Adipocyte (in vitro differentiated cells): ENCODE results near the gene WRAP73.

Experiments used
- DNase-seq: peaks from one replicate; pipeline ENCODE4 v3.0.0-alpha.2; 2015; ENCODE audit warnings: low read depth
- H3K27me3 ChIP-seq: replicated peaks from 2 replicates; pipeline ENCODE4 v1.7.0; 2013; ENCODE audit warnings: mild to moderate bottlenecking, low read length, moderate library complexity; ENCODE audit not compliant: control insufficient read depth, insufficient read depth
- H3K36me3 ChIP-seq: 2 replicates; pipeline ENCODE4 v1.7.0; 2013; ENCODE audit warnings: low read length, mild to moderate bottlenecking, moderate library complexity; ENCODE audit not compliant: control insufficient read depth, insufficient read depth, severe bottlenecking
- H3K4me1 ChIP-seq: 2 replicates; pipeline ENCODE4 v1.7.0; 2013; ENCODE audit warnings: mild to moderate bottlenecking, low read length, moderate library complexity; ENCODE audit not compliant: control insufficient read depth, insufficient read depth
- H3K4me3 ChIP-seq: 2 replicates; pipeline ENCODE4 v1.7.0; 2013; ENCODE audit warnings: mild to moderate bottlenecking, low read length, moderate library complexity
- H3K9ac ChIP-seq: 2 replicates; pipeline ENCODE4 v1.7.0; 2013; ENCODE audit warnings: mild to moderate bottlenecking, low read length, moderate library complexity
- H3K9me3 ChIP-seq: 2 replicates; pipeline ENCODE4 v1.7.0; 2013; ENCODE audit warnings: mild to moderate bottlenecking, low read length, moderate library complexity; ENCODE audit not compliant: control insufficient read depth

The WRAP73 gene

GRCh38 chr1:3603571-3604467, 46.1 kb downstream of the WRAP73 start:
- H3K9ac ChIP-seq = no peak overlapping the region
- H3K9me3 ChIP-seq = no peaks in the 10 kb centered on the region
- no peak for DNase-seq
- H3K4me3 ChIP-seq = no peak overlapping the region
- H3K36me3 ChIP-seq = no peaks in the 10 kb centered on the region
- peaks cover 65% of the 10 kb centered on the region for H3K27me3 ChIP-seq
- H3K4me1 ChIP-seq = no peaks in the 10 kb centered on the region

DNA sequence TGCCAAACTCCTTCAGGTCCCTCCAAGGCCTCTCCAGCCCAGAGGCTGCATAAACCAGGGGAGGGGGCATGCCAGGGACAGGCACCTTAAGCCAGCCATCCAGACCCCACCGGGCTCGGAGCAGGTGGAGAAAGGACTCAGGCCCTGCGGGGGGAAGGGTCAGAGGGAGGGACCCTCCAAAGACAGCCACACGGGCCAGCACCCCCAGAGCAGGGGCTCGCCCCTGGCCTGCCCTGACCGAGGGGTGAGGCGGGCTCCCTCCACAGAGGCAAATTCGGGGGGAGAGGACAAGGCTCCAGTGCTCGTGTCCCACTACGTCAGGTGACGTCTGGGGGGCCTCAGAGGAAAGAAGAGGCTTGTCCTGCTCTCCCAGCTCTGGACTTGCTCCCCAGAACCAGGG, 46.7 kb downstream of the WRAP73 start:
- H3K4me1 ChIP-seq = peaks cover 3% of the 10 kb centered on the region
- no peak overlapping the region for H3K9ac ChIP-seq
- H3K4me3 ChIP-seq = no peak overlapping the region
- H3K9me3 ChIP-seq = no peaks in the 10 kb centered on the region
- no peaks in the 10 kb centered on the region for H3K36me3 ChIP-seq
- H3K27me3 ChIP-seq = peaks cover 58% of the 10 kb centered on the region
- DNase-seq = no peak

DNA sequence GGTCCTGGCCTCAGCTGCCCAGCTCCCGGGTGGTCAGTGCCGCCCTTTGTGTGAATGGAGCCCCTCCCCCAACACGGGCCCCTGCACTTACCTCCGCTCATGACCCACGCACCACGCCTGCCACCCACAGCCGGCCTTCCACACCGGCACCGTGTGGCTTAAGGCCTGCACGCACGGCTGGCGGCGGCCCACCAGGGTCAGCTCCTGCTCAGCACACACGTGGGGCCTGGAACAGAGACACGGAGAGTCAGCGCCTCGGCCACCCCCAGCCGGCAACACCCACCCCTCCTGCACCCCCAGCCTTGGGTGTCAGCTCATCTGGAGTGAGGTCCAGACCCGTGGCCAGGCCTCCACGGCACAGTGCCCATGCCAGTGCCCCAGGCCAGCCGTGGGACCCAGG, 47.5 kb downstream of the WRAP73 start:
- no peak for DNase-seq

DNA sequence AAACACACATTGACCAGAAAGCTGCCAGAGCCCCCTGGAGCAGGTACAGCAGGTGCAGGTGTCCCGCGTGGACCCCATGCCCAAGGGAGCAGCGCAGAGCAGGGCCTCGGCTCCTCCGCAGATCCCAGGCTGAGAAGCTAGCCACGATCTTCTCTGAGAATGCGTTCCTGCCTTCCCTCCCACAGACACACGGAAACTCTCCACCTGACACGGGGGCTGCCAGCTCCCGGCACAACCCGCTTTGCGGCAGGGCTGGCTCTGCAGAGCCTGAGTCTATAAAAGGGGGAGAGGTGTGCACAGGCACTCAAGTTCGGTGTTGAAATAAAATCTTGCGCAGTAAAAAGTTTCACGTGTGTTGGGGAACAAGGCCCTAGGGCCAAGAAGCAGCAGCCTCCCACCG, 48.2 kb downstream of the WRAP73 start:
- Histone ChIP-seq H3K4me1 (peaks cover 5% of the 10 kb centered on the region), H3K27me3 (peaks cover 62% of the 10 kb centered on the region), H3K4me3 (no peak overlapping the region), H3K36me3 (no peaks in the 10 kb centered on the region), H3K9ac (no peak overlapping the region), H3K9me3 (no peaks in the 10 kb centered on the region)
- no peak for DNase-seq

More for the DNA sequence above, 47.5 kb downstream of the WRAP73 start:
- Histone ChIP-seq H3K4me1 (peaks cover 5% of the 10 kb centered on the region), H3K27me3 (peaks cover 57% of the 10 kb centered on the region), H3K4me3 (no peak overlapping the region), H3K36me3 (no peaks in the 10 kb centered on the region), H3K9ac (no peak overlapping the region), H3K9me3 (no peaks in the 10 kb centered on the region)

DNA sequence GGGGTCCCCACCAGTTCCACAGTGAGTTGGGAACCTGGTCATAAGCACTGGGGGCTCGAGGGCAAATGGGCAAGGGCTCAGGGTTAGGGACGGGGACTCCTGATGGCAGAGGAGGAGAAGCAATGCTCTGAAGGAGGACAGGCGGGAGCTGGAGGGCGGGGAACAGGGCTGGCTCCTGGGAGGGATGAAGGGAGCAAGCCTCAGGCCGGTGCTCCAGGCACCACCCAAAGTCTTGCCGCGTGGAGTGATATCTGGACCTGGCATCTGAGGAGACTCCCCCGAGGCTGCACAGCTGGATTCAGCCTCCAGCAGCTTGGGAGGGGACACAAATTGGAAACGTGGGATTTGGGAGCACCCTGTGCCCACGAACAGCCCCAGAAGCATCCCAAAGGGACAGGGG, 49.5 kb downstream of the WRAP73 start:
- DNase-seq = no peak
- peaks cover 5% of the 10 kb centered on the region for H3K4me1 ChIP-seq
- no peaks in the 10 kb centered on the region for H3K9me3 ChIP-seq
- peaks cover 56% of the 10 kb centered on the region for H3K27me3 ChIP-seq
- H3K36me3 ChIP-seq = no peaks in the 10 kb centered on the region
- H3K4me3 ChIP-seq = no peak overlapping the region
- H3K9ac ChIP-seq = no peak overlapping the region

DNA sequence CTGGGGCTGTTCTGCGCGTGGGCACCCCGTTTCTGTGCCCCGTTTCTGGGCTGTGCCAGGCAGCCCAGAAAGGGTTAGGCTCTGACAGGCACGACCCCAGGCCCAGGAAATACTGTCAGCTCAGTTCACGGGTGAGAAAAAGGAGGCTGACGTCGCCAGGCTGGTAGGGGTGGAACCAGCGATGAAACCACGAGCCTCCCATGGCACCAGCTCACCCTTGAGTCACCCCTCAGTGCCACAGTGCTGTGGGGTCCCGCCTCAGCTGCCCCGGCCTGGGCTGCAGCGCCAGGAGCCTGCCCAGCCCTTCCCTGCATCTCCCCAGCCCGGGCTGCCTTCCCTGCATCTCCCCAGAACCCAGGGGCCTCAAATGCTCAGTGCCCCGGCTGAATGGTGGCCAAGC, 50.1 kb downstream of the WRAP73 start:
- no peak for DNase-seq

DNA sequence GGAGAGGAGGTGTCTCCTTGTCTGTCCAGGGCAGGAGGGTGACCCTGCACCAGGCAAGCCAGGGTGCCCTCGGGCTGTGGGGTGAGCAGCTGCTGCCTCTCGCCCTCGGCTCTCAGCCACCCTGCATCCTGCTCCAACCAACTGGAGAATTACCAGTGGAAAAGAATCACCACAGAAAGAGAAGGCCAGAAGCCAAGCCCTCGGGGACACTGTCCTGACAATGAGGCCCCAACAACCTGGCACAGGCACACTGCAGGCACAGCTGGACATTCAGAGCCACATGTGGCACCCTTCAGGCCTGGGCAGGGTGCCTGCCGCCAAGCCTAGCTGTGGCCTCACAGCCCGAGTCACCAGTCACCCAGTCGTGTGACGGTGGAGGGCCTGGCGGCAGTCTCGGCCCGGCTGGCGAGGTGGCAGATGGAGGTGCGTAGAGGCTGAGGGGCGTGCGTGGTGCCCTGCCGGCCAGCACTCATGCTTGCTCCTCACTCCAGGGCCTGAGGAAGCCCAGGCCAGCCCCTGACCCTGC, 50.6 kb downstream of the WRAP73 start:
- H3K4me3 ChIP-seq = no peak overlapping the region
- peaks cover 49% of the 10 kb centered on the region for H3K27me3 ChIP-seq
- H3K9me3 ChIP-seq = no peaks in the 10 kb centered on the region
- H3K9ac ChIP-seq = no peak overlapping the region
- peaks cover 5% of the 10 kb centered on the region for H3K4me1 ChIP-seq
- no peak for DNase-seq
- H3K36me3 ChIP-seq = no peaks in the 10 kb centered on the region

More for the DNA sequence above, 50.1 kb downstream of the WRAP73 start:
- Histone ChIP-seq H3K27me3 (peaks cover 54% of the 10 kb centered on the region), H3K4me1 (peaks cover 5% of the 10 kb centered on the region), H3K36me3 (no peaks in the 10 kb centered on the region), H3K4me3 (no peak overlapping the region), H3K9me3 (no peaks in the 10 kb centered on the region), H3K9ac (no peak overlapping the region)

GRCh38 chr1:3598522-3599285, 51.2 kb downstream of the WRAP73 start:
- H3K9ac ChIP-seq = no peak overlapping the region
- H3K9me3 ChIP-seq = no peaks in the 10 kb centered on the region
- H3K4me1 ChIP-seq = peaks cover 5% of the 10 kb centered on the region
- no peak overlapping the region for H3K4me3 ChIP-seq
- DNase-seq = no peak
- H3K36me3 ChIP-seq = no peaks in the 10 kb centered on the region
- peaks cover 43% of the 10 kb centered on the region for H3K27me3 ChIP-seq

DNA sequence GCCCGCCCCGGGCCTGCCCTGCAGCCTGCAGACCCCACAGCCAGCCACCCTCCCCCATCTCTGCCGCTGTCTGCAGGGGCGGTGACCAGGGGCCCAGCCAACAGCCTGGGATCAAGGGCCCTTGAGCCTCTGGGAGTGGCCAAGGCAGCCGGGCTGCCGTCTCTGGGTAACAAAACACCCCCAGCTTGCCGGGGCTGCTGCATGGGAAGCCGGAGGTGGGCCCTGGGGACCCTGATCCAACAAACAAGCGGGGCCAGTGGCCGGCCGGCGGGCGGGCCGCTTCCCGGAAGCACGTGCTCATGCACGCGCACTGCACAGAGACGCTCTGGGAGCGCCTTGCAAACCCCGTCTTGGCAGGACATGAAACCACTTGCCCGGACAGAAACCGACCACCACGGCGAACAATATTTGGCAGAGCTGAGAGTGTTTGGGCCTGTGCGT, 51.8 kb downstream of the WRAP73 start:
- DNase-seq = no peak
- peaks cover 39% of the 10 kb centered on the region for H3K27me3 ChIP-seq
- H3K36me3 ChIP-seq = no peaks in the 10 kb centered on the region
- no peak overlapping the region for H3K9ac ChIP-seq
- no peaks in the 10 kb centered on the region for H3K9me3 ChIP-seq
- no peak overlapping the region for H3K4me3 ChIP-seq
- H3K4me1 ChIP-seq = peaks cover 5% of the 10 kb centered on the region

DNA sequence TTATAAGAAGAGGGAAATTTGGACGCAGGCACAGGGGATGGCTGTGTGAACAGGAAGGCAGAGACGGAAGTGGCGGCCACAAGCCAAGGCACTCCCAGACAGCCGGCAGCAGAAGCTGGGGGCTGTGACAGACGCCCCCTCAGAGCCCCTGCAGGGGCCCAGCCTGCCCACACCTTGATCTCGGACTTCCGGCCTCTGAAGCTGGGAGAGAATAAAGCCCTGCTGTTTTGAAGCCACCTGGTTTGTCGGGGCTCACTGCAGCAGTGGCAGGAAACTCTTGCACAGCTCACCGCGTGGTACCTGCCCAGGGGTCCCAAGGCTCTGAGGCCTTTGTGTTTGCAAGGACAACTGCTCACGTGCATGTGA, 52.3 kb downstream of the WRAP73 start:
- Histone ChIP-seq H3K4me1 (peaks cover 5% of the 10 kb centered on the region), H3K4me3 (no peak overlapping the region), H3K9ac (no peak overlapping the region), H3K27me3 (peaks cover 39% of the 10 kb centered on the region), H3K9me3 (no peaks in the 10 kb centered on the region), H3K36me3 (no peaks in the 10 kb centered on the region)
- DNase-seq = no peak
